GM18526 (cell line): ENCODE measurements around the gene RPL39L.

Experiments used
- POLR2A ChIP-seq: IDR thresholded peaks from 3 replicates; pipeline ENCODE4 v1.6.1; 2011; ENCODE audit not compliant: insufficient read length; ENCODE audit errors: extremely low read depth

The RPL39L gene

GRCh38 chr3:187112934-187113793 lies 26.1 kb downstream of the RPL39L start:
- no peak for TF ChIP-seq POLR2A

DNA sequence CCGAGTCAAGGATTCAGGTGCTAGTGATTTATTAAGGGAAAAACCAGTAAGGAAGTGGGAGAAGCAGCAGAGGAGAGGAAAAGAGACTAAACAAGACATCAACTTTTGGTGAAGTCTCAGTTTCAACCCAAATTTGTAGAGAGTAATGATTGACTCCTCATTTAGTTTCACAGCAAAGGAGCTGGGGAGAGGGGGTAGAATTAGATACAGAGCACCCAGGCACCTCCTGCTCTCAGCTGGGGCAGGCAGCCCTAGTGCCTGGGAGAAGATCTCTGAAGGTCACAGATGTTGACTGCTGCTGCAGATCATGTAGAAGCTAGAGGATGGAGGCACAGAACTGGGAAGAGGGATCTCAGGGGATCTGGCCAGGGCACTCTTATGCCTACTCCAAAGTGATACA lies 29.1 kb downstream of the RPL39L start:
- TF ChIP-seq POLR2A = no peak

DNA sequence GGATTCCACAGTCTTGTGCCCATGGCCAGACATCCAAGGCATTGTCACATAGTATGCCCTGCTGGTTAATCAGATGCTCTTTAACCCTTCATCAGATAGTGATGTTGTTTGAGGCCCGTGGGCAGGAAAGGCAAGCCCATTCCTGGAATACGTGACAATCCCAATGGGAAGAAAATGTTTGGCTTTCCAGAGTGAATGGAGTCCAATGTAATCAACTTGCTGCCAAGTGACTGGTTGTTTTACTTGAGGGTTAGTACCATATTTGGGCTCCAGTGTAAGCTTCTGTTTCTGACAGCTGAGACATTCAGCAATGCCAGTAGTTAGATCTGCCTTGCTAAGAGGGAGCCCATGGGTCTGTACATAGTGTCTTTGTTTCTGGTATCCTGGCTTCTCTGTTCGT lies 31.3 kb downstream of the RPL39L start:
- TF ChIP-seq POLR2A = no peak

- TF ChIP-seq POLR2A = no peak
Measured at GRCh38 chr3:187105700-187106099, 33.6 kb downstream of the RPL39L start.

DNA sequence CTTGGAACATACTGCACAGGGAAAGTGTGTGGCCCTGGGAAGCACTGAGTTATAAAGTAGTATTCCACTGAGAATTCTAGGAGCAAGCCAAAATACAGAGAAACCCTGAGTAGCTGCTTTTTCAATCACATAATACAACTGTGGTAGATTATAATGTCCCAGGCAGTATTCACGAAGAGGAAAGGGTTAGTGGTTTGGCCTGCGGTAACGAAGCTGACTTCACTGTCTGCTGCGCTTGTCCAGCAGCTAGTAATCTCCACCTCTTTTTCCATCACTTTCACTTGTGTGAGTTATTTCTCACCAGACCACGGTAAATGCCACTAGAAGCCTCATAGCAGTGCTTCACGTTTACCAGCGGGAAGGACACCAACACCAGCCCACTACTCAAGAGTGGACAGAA lies 34.4 kb downstream of the RPL39L start:
- no peak for TF ChIP-seq POLR2A

- TF ChIP-seq POLR2A = no peak
Measured at GRCh38 chr3:187104342-187104741, 35.0 kb downstream of the RPL39L start.

- TF ChIP-seq POLR2A = no peak
Measured at GRCh38 chr3:187103251-187103650, 36.0 kb downstream of the RPL39L start.

GRCh38 chr3:187102073-187102634 lies 37.1 kb downstream of the RPL39L start:
- TF ChIP-seq POLR2A = no peak

- TF ChIP-seq POLR2A = no peak
Measured at GRCh38 chr3:187101184-187102072, 37.9 kb downstream of the RPL39L start.

GRCh38 chr3:187098923-187099512 lies 40.3 kb downstream of the RPL39L start:
- TF ChIP-seq POLR2A = no peak

DNA sequence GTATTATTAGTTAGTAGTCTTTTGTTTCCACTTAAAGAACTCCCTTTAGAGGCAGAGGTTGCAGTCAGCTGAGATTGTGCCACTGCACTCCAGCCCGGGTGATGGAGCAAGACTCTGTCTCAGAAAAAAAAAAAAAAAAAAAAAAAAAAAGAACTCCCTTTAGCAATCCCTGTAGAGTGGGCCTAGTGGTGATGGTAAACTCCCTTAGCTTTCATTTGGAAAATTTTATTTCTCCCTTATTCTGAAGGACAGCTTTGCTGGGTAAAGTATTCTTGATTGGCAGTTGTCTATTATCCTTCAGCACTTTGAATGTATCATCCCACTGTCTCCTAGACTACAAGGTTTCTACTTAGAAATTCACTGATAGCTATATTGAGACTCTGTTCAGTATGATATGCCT lies 46.0 kb downstream of the RPL39L start:
- TF ChIP-seq POLR2A = no peak

- no peak for TF ChIP-seq POLR2A
Measured at GRCh38 chr3:187088701-187089100, 50.6 kb downstream of the RPL39L start.

DNA sequence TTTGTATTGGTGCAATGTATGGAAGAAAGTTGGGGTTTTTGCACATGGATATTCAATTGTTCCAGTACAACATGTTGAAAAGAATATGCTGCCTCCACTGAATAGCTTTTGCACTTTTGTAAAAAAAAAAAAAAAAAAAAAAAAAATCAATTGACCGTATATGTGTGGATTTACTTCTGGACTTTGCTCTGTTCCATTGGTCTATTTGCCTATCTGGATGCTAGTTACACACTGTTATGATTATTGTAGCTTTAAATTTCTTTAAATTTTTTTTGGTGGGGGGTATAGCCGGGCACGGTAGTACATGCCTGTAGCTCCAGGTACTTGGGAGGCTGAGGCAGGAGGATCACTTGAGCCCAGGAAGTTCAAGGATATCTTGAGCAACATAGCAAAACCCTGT lies 52.5 kb downstream of the RPL39L start:
- TF ChIP-seq POLR2A = no peak

DNA sequence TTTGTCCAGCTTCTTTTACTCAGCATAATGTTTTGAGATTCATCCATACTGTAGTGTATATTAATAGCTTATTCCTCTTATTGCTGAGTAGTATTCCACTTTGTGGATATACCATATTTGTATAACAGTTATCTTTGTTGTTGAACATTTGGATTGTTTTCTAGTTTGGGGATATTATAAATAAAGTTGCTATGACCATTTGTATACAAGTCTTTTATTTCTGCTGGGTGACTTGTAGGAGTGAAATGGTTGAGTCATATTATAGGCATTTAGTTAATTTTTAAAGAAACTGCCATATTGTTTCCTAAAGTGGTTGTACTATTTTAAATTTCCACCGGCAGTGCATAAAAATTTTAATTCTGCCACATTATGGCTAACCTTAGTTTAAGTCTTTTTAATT lies 53.4 kb downstream of the RPL39L start:
- no peak for TF ChIP-seq POLR2A

DNA sequence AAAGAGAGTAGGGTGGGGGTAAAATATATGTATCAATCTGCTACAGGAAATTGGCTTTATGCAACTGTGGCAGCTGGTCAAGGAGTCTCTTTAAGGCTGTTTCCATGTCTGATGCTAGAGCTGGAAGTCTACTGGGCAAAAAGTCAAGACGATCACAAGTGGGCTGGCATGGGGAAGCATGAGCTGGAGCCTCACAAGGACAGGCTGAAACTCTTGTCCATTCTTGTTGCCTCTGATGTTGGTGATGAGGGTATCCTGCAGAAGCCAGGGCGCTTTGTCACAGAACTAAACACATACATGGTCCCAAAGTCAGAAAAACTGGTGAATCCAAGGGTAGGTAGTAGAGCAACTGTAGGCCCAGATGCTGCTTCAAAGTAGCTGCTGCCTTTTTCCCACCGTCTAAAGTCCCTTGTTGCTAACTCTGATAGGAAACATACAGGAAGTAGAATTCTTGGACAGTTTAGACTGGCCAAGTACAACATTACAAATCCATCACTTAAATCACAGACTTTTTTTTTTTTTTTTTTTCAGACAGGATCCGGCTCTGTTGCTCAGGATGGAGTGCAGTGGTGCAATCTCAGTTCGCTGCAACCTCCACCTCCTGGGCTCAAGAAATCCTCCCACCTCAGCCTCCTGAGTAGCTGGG lies 54.2 kb downstream of the RPL39L start:
- TF ChIP-seq POLR2A = no peak
